22Rv1 (cell line): Measurements from ENCODE around the gene SPANXN4.

Experiments used
- H3K27ac ChIP-seq: fragments of 450-650 bp; 2 replicates; pipeline ENCODE4 v1.5.1; 2017
- CTCF ChIP-seq: fragments of 450-650 bp; IDR thresholded peaks from 2 replicates; pipeline ENCODE4 v1.5.1; 2017; ENCODE audit warnings: mild to moderate bottlenecking
- ZFX ChIP-seq: fragments of 450-650 bp; IDR thresholded peaks from 2 replicates; pipeline ENCODE4 v1.6.1; 2017; ENCODE audit warnings: antibody characterized with exemption, borderline replicate concordance

Gene SPANXN4

GRCh38 chrX:142999199-142999701, 26.5 kb upstream of the SPANXN4 start:
- H3K27ac ChIP-seq, result no peak overlapping the region

GRCh38 chrX:143002206-143002605, 23.5 kb upstream of the SPANXN4 start:
- H3K27ac ChIP-seq, result no peak overlapping the region
- no peak for TF ChIP-seq ZFX

More at GRCh38 chrX:142999199-142999701, 26.5 kb upstream of the SPANXN4 start:
- TF ChIP-seq CTCF, result no peak
- TF ChIP-seq ZFX, result no peak

- TF ChIP-seq CTCF (no peak), ZFX (no peak)
- no peak overlapping the region for H3K27ac ChIP-seq
Observed at GRCh38 chrX:143017272-143017671, 8.5 kb upstream of the SPANXN4 start.

- H3K27ac ChIP-seq, result no peak overlapping the region
- TF ChIP-seq ZFX (no peak), CTCF (no peak)
Observed at GRCh38 chrX:143027275-143027674, 1.5 kb downstream of the SPANXN4 start.

- no peak overlapping the region for H3K27ac ChIP-seq
- TF ChIP-seq CTCF (no peak), ZFX (no peak)
Observed at GRCh38 chrX:143047511-143047910, 21.8 kb downstream of the SPANXN4 start.

GRCh38 chrX:143058120-143058519, 32.4 kb downstream of the SPANXN4 start:
- no peak for TF ChIP-seq ZFX
- no peak for TF ChIP-seq CTCF
- H3K27ac ChIP-seq, result no peak overlapping the region

- H3K27ac ChIP-seq, result no peak overlapping the region
- no peak for TF ChIP-seq ZFX
- no peak for TF ChIP-seq CTCF
Observed at GRCh38 chrX:143081231-143081630, 55.5 kb downstream of the SPANXN4 start.

- H3K27ac ChIP-seq, result no peak overlapping the region
Observed at GRCh38 chrX:143082537-143082936, 56.8 kb downstream of the SPANXN4 start.

More at GRCh38 chrX:143082537-143082936, 56.8 kb downstream of the SPANXN4 start:
- no peak for TF ChIP-seq CTCF
- no peak for TF ChIP-seq ZFX
